ENCODE results near the gene C16orf46.

C16orf46 gene

GRCh38 chr16:81014672-81015071 lies 62.4 kb downstream of the C16orf46 start:
- DNase-seq (ENCODE audit: low read depth, low spot score): no peak

GRCh38 chr16:81012974-81013373 lies 64.1 kb downstream of the C16orf46 start:
- DNase-seq (ENCODE audit: low read depth, low spot score): no peak

All from iPS DF 19.7 (cell line).